Lower leg skin (tissue), 3 donors: ENCODE measurements around the gene IMMP1L.

Source experiments
- CTCF ChIP-seq, 3 donors: fragments of 450-650 bp; IDR thresholded peaks; one replicate each; pipeline ENCODE4 v1.5.1; 2016; ENCODE audit warnings: antibody characterized with exemption in 3 of 3, mild to moderate bottlenecking in 3 of 3, moderate library complexity in 2 of 3
- POLR2A ChIP-seq, 2 donors: fragments of 450-650 bp; IDR thresholded peaks; one replicate each; pipeline ENCODE4 v1.6.1; 2016 to 2017; ENCODE audit warnings: antibody characterized with exemption in 2 of 2, mild to moderate bottlenecking in 1 of 2, moderate library complexity in 1 of 2

GRCh38 chr11:31387379-31387778, 122.0 kb downstream of the IMMP1L start:
- TF ChIP-seq CTCF (IDR thresholded peaks at IDR 0.05) (no peak), POLR2A (IDR thresholded peaks at IDR 0.05) (no peak)
